ENCODE results near the gene CCDC51. TPM values are rescaled to one million over a fixed set of nuclear protein-coding genes. Genes with fewer than 3 reads are reported as not detected.
A peak's percentile ranks its signal among the peaks of the same experiment; 100 is the strongest.

CCDC51 gene
- total and polyA plus RNA-seq, 4 donors: 6.4 to 12.7 (median 8.1) TPM

DNA sequence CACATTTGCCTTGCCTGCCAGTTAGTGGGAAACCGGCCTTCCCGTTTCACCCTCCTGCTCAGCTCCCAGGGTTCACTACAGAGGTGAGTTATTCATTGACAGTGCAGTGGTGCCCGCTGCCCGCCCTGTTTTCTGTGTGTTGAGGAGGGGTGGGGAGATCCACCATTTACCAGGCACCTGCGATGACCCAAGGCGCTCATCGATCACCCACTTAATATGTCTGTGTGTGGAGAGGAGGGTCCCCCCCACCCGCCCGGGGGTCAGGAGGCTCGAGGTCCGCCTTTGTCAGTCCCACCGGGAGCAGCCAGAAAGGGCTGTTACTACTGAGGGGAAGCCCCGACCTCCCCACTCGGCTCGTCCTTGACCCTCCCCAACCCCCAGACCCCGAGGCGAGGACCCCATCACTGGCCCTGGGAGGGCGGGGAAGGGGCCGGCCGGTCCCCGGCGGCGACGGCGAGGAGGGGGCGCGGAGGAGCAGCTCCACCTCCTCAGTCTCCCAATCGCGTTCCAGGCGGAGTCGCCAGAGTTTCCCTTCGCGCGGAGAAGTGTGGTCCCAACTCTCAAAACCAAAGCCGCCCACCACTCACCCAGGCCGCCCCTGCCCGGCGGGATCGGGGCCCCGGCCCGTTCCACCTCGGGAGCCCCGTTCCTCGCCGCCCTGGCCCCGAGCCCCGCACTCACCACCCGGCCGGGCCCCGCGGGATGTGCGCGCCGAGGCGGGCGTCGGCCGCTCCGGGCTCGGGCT is 11.2 kb downstream of the CCDC51 start:
- Histone ChIP-seq H3K4me3 (ENCODE audit: low read length in 2 of 2) (peak overlapping the region; percentile 77 to 94), H3K9me3 (ENCODE audit: control insufficient read depth, low read length) (no peaks in the 10 kb centered on the region), H3K27me3 (ENCODE audit: control insufficient read depth in 1 of 2, insufficient read depth in 2 of 2, low read length in 1 of 2) (no peaks in the 10 kb centered on the region), H3K4me1 (ENCODE audit: control insufficient read depth in 1 of 2, insufficient read depth in 2 of 2, low read length in 2 of 2) (no peaks in the 10 kb centered on the region), H3K36me3 (ENCODE audit: control insufficient read depth in 1 of 2, insufficient read depth in 2 of 2, low read length in 1 of 2) (peaks cover 0 to 1% of the 10 kb centered on the region in 2 donors), H3K27ac (ENCODE audit: low read depth in 1 of 2, low read length in 2 of 2) (peak overlapping the region; percentile 85 to 87)
- intact Hi-C loops (cut with DNase I): no loop called here
- ATAC-seq (ENCODE audit: low FRiP score): peak; percentile 62
- 1% methylated on average over 57 to 60 of the region's 60 CpGs for WGBS, 2 donors
- DNase-seq: peak in 1 of 2 donors; percentile 86

DNA sequence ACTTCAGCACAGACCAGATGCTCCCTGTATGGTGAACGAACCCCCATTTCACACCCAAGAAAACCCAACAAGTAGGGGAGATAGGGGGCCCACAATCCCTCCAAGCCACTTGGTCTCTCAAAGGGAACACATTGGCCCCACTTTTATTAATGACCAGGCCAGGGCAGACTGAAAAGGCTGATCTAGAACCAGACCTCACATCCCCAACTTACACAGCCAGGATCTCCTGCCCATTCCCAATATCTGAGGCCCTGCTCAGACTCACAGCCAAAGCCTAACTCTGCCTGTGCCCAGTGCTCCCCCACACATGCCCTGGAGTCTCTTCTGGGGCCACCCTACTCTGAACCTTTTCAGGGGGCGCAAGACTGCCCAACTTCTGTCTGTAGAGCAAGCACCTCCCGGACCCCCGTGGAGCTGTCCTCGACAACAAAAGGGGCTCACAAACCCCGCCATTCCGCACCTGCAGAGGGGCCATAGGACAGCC is 11.8 kb downstream of the CCDC51 start:
- DNase-seq (peak; percentile 7 to 48), ATAC-seq (ENCODE audit: low FRiP score) (no peak)
- intact Hi-C loops (cut with DNase I): no loop called here
- H3K36me3 ChIP-seq (ENCODE audit: control insufficient read depth in 1 of 2, insufficient read depth in 2 of 2, low read length in 1 of 2): peaks cover 0 to 1% of the 10 kb centered on the region in 2 donors
- no peaks in the 10 kb centered on the region for H3K27me3 ChIP-seq (ENCODE audit: control insufficient read depth in 1 of 2, insufficient read depth in 2 of 2, low read length in 1 of 2)
- peak overlapping the region; percentile 85 to 87 for H3K27ac ChIP-seq (ENCODE audit: low read depth in 1 of 2, low read length in 2 of 2)
- H3K9me3 ChIP-seq (ENCODE audit: control insufficient read depth, low read length): no peaks in the 10 kb centered on the region
- 39 to 42% methylated on average over 7 of the region's 7 CpGs for WGBS, 2 donors
- H3K4me3 ChIP-seq (ENCODE audit: low read length in 2 of 2): peak overlapping the region; percentile 77 to 94
- no peaks in the 10 kb centered on the region for H3K4me1 ChIP-seq (ENCODE audit: control insufficient read depth in 1 of 2, insufficient read depth in 2 of 2, low read length in 2 of 2)

DNA sequence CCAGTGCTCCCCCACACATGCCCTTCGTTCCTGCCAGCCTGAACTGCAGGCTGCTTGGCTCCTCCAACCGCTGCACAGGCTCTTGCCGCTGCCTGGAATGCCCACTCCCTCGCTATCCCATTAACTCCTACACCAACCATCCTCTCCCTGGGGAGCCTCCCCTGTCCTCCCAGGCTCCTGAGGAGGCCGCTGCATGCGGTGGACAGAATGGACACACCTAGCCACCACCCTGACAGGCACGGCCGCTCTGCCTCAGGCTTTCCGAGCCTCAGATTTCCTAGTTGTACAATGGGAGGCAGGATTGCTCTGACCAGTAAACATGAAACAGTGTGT is 12.3 kb downstream of the CCDC51 start:
- Histone ChIP-seq H3K36me3 (ENCODE audit: control insufficient read depth in 1 of 2, insufficient read depth in 2 of 2, low read length in 1 of 2) (peaks cover 0 to 1% of the 10 kb centered on the region in 2 donors), H3K4me3 (ENCODE audit: low read length in 2 of 2) (peak overlapping the region in 1 of 2 donors; percentile 77), H3K27ac (ENCODE audit: low read depth in 1 of 2, low read length in 2 of 2) (peak overlapping the region; percentile 1 to 85), H3K27me3 (ENCODE audit: control insufficient read depth in 1 of 2, insufficient read depth in 2 of 2, low read length in 1 of 2) (no peaks in the 10 kb centered on the region), H3K4me1 (ENCODE audit: control insufficient read depth in 1 of 2, insufficient read depth in 2 of 2, low read length in 2 of 2) (no peaks in the 10 kb centered on the region), H3K9me3 (ENCODE audit: control insufficient read depth, low read length) (no peaks in the 10 kb centered on the region)
- intact Hi-C loops (cut with DNase I): no loop called here
- DNase-seq (peak; percentile 29 to 66), ATAC-seq (ENCODE audit: low FRiP score) (no peak)
- WGBS, 2 donors: 8 to 13% methylated on average over 9 of the region's 9 CpGs

DNA sequence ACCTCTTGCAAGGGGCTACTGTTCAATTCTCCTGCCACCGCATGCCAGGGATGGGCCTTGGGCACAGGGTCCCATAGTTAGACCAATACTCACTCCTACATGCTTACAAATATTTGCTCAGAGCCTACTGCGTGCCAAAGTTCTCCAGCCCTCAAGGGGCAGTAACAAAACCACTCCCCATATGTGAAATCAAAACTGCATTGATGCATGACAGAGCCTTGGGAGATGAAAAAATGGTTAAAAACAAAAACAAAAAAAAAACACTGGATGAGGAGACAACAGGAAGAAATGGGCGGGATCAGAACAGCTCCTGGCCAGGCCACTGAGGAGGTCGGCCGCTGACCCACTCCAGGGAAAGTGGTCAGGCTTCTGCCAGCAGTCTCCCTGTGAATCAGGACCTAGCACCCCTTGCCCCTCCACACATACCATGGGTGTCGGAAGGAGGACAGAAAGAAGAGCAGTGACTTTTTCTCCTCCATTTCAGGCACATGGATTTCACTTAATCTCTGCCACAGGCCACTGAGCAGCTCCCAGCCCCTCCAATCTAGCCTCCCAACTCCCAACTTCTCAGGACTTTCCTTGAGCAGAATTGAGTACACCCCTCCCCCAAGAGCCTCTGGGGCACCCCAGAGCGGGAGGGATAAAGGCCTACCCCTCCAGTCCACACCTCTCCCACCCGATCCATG is 12.8 kb downstream of the CCDC51 start:
- intact Hi-C loops (cut with DNase I): no loop called here
- DNase-seq (no peak), ATAC-seq (ENCODE audit: low FRiP score) (no peak)
- Histone ChIP-seq H3K4me1 (ENCODE audit: control insufficient read depth in 1 of 2, insufficient read depth in 2 of 2, low read length in 2 of 2) (no peaks in the 10 kb centered on the region), H3K4me3 (ENCODE audit: low read length in 2 of 2) (peak overlapping the region in 1 of 2 donors; percentile 2), H3K27ac (ENCODE audit: low read depth in 1 of 2, low read length in 2 of 2) (peak overlapping the region in 1 of 2 donors; percentile 85), H3K36me3 (ENCODE audit: control insufficient read depth in 1 of 2, insufficient read depth in 2 of 2, low read length in 1 of 2) (no peaks in the 10 kb centered on the region), H3K9me3 (ENCODE audit: control insufficient read depth, low read length) (no peaks in the 10 kb centered on the region), H3K27me3 (ENCODE audit: control insufficient read depth in 1 of 2, insufficient read depth in 2 of 2, low read length in 1 of 2) (no peaks in the 10 kb centered on the region)
- 9 to 10% methylated on average over 8 of the region's 8 CpGs for WGBS, 2 donors

DNA sequence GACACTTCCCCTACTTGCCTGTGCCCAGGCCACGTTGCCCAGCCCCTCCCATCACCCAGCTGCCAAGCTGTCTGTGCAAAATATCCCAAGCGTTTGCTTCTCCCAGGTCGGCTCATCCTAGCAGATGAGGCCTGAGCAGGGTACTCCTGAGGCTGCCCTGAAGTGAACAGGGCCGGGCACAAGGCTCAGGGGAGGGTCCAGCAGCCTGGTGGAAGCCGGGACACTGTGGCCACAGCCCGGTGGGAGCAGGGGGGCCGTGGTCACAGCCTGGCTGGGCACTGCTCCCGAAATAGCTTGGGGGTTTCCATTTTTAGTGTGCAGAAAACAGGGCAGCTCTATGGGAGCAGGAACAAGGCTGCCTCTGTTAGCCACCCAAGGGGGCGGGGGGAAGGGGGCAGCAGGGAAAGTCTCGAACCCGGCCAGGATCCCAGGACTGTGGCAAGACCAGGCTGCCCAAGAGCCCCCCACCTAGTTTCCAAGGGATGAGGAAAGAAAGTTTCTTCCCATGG is 13.5 kb downstream of the CCDC51 start:
- no peaks in the 10 kb centered on the region for H3K9me3 ChIP-seq (ENCODE audit: control insufficient read depth, low read length)
- DNase-seq: no peak
- H3K27ac ChIP-seq (ENCODE audit: low read depth in 1 of 2, low read length in 2 of 2): peak overlapping the region in 1 of 2 donors; percentile 26
- WGBS, 2 donors: 7 to 11% methylated on average over 11 of the region's 11 CpGs
- H3K4me1 ChIP-seq (ENCODE audit: control insufficient read depth in 1 of 2, insufficient read depth in 2 of 2, low read length in 2 of 2): no peaks in the 10 kb centered on the region
- no peak overlapping the region for H3K4me3 ChIP-seq (ENCODE audit: low read length in 2 of 2)
- no peaks in the 10 kb centered on the region for H3K27me3 ChIP-seq (ENCODE audit: control insufficient read depth in 1 of 2, insufficient read depth in 2 of 2, low read length in 1 of 2)
- ATAC-seq (ENCODE audit: low FRiP score): peak; percentile 45
- intact Hi-C loops (cut with DNase I): no loop called here
- H3K36me3 ChIP-seq (ENCODE audit: control insufficient read depth in 1 of 2, insufficient read depth in 2 of 2, low read length in 1 of 2): no peaks in the 10 kb centered on the region

DNA sequence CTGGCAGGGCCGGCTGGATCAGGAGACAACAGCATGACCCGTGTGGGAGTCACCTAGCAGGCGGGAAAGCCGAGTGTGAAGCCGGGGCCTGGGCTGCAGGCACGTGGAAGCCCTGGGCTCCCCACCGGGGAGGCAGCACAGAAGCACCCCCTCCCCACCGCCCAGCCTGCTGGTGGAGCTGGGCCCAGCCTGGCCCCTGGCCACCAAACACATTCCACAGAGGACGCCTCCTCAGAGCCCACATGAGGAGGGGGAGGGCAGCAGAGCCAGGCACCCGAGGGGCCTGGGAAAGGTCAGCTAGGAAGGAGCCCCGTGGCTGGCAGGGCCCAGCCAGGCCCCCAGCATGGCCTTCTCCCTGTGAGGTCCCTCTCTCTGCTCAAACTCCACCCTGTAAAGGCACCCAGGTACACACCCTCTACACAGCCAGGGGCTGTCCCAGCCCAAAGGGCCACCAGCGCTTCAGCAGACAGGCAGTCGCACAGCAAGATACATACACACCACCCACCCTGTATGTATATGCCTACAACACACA is 14.6 kb downstream of the CCDC51 start:
- no peak for DNase-seq

DNA sequence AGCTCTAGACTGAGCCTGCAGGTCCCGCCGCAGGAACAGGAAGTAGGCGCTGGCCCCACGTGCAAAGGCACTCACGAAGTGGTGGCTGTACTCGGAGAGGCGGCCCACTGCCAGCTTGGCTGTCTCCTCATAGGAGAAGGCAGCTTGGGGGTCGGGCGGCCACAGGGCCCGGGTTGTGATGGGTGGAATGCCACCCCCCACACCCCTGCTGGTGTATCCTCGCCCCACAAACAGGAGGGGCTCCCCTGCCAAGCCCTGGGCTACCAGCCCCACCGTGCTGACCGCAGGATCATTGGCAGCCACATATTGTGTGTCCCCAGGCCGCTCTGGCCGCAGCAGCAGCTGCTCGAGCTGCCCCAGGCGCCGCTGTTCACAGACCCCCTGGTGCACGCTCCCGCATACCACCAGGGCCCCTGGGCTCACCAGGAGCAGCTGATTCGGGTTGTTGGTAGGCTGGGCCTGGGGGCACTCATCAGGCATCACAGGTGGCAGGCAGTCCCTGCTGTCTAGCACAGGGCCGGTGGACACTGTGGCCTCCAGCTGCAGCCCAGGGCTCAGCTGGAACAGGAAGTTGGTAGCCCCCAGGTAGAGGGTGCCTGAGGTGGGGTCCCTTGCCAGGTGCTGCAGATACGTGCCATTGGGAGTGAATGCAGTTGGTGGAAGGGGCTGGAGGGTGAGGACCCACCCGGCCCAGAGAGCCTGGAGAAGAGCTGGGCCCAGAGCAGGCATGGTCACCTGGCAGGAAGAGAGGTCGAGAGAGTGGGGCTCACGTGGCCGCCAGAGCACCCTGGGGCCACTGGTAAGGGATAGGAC is 15.8 kb downstream of the CCDC51 start:
- no peaks in the 10 kb centered on the region for H3K27me3 ChIP-seq (ENCODE audit: control insufficient read depth in 1 of 2, insufficient read depth in 2 of 2, low read length in 1 of 2)
- no peak for ATAC-seq (ENCODE audit: low FRiP score)
- H3K9me3 ChIP-seq (ENCODE audit: control insufficient read depth, low read length): no peaks in the 10 kb centered on the region
- 86 to 89% methylated on average over 27 of the region's 27 CpGs for WGBS, 2 donors
- H3K36me3 ChIP-seq (ENCODE audit: control insufficient read depth in 1 of 2, insufficient read depth in 2 of 2, low read length in 1 of 2): no peaks in the 10 kb centered on the region
- no peaks in the 10 kb centered on the region for H3K4me1 ChIP-seq (ENCODE audit: control insufficient read depth in 1 of 2, insufficient read depth in 2 of 2, low read length in 2 of 2)
- no peak overlapping the region for H3K4me3 ChIP-seq (ENCODE audit: low read length in 2 of 2)
- intact Hi-C loops (cut with DNase I): no loop called here
- no peak for DNase-seq
- H3K27ac ChIP-seq (ENCODE audit: low read depth in 1 of 2, low read length in 2 of 2): no peak overlapping the region

More for the DNA sequence above, 14.6 kb downstream of the CCDC51 start:
- H3K27ac ChIP-seq (ENCODE audit: low read depth in 1 of 2, low read length in 2 of 2): peak overlapping the region in 1 of 2 donors; percentile 26
- peak; percentile 3 for ATAC-seq (ENCODE audit: low FRiP score)
- H3K9me3 ChIP-seq (ENCODE audit: control insufficient read depth, low read length): no peaks in the 10 kb centered on the region
- no peaks in the 10 kb centered on the region for H3K4me1 ChIP-seq (ENCODE audit: control insufficient read depth in 1 of 2, insufficient read depth in 2 of 2, low read length in 2 of 2)
- 11 to 14% methylated on average over 12 to 13 of the region's 13 CpGs for WGBS, 2 donors
- intact Hi-C loops (cut with DNase I): no loop called here
- no peaks in the 10 kb centered on the region for H3K27me3 ChIP-seq (ENCODE audit: control insufficient read depth in 1 of 2, insufficient read depth in 2 of 2, low read length in 1 of 2)
- no peak overlapping the region for H3K4me3 ChIP-seq (ENCODE audit: low read length in 2 of 2)
- no peaks in the 10 kb centered on the region for H3K36me3 ChIP-seq (ENCODE audit: control insufficient read depth in 1 of 2, insufficient read depth in 2 of 2, low read length in 1 of 2)

DNA sequence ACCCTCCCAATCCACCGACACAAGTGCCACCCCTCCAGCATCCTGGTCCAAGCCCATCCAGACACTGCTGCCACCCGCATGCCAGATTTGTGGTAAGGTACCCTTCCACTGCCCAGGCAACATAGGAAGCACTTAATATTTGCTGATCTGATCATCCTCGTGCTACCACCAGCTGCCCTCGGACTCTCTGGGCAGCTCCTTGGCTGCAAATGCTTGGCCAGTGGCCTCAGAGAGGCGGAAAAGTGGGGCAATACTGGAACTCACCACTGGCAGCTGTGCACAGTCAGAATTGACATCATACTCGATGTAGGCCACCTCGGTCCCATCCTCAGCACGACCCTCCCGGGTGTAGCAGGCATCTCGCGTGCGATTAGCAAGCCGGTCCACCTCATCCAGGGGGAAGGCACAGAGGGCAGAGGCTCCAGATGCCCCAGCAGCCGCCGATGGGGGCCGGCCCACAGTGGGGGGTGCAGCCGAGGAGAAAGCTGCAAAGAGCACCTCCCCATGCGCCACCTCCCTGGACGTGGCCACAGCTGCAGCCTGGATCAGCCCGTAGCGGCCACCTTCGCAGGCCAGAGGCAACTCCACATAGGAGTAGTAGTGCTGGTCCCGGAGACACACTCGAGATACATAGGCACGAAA is 16.6 kb downstream of the CCDC51 start:
- H3K4me3 ChIP-seq (ENCODE audit: low read length in 2 of 2): no peak overlapping the region
- DNase-seq (no peak), ATAC-seq (ENCODE audit: low FRiP score) (no peak)
- no peak overlapping the region for H3K27ac ChIP-seq (ENCODE audit: low read depth in 1 of 2, low read length in 2 of 2)
- intact Hi-C loops (cut with DNase I): no loop called here
- no peaks in the 10 kb centered on the region for H3K27me3 ChIP-seq (ENCODE audit: control insufficient read depth in 1 of 2, insufficient read depth in 2 of 2, low read length in 1 of 2)
- H3K36me3 ChIP-seq (ENCODE audit: control insufficient read depth in 1 of 2, insufficient read depth in 2 of 2, low read length in 1 of 2): no peaks in the 10 kb centered on the region
- WGBS, 2 donors: 74 to 77% methylated on average over 24 to 25 of the region's 25 CpGs
- no peaks in the 10 kb centered on the region for H3K4me1 ChIP-seq (ENCODE audit: control insufficient read depth in 1 of 2, insufficient read depth in 2 of 2, low read length in 2 of 2)
- no peaks in the 10 kb centered on the region for H3K9me3 ChIP-seq (ENCODE audit: control insufficient read depth, low read length)
